GM21723 (cell line): ENCODE measurements around the gene ETFA.

Source experiments
- ATAC-seq: cut with Tn5 transposase; IDR thresholded peaks from one replicate; pipeline ENCODE4 v1.9.1; 2021; ENCODE audit warnings: mild to moderate bottlenecking, moderate library complexity; ENCODE audit not compliant: unreplicated experiment

Gene ETFA

DNA sequence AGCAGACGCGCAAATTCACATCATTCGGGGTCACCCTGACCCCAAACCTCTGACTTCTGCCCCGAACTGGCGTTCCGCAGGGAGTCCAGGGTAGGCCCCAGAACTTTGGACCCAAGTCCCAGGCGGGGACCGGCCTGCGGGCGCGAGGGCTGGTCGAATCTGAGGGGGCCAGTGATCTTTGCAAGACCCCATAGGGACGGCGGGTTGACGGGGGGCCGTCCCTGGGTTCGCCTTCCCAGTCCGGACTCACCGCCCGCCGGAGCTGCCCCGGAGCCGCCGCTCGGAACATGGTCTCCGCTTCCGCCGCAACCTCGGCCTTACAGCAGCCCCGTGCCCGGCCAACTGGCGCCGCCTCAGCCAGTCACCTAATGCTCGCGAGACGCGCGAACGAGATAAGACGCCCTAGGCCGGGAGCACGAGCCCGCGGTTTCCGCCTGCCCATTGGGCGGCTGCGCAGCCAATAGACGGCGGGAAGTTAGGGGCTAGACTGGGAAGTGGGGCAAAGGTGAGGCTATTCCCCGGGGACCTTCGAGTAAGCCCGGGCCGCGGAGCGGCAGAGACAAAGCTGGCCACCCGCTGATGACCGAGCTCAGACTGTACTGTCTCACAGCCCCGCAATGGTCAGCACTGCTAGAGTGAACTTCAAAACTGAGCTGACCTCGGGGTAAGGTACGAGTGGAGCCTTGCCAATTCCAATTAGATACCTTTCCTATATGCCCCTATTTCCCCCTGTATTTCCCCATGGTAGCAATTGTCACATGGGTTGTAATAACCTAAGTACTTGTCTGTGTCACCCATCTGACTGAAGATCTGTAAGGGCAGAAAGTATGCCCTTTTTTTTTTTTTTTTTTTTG lies at the start of gene ETFA:
Gene ETFA (minus strand): TSS at position 370 of the 854 bp plus-strand sequence. CDS start 81 bp downstream, at position 289.
- peak; percentile 98 for ATAC-seq

- no peak for ATAC-seq
Measured at GRCh38 chr15:76360416-76360815, 49.1 kb upstream of the ETFA start.

GRCh38 chr15:76359152-76359551 lies 47.9 kb upstream of the ETFA start:
- no peak for ATAC-seq

GRCh38 chr15:76358453-76358852 lies 47.2 kb upstream of the ETFA start:
- ATAC-seq: no peak

- no peak for ATAC-seq
Measured at GRCh38 chr15:76354823-76355440, 43.7 kb upstream of the ETFA start.

DNA sequence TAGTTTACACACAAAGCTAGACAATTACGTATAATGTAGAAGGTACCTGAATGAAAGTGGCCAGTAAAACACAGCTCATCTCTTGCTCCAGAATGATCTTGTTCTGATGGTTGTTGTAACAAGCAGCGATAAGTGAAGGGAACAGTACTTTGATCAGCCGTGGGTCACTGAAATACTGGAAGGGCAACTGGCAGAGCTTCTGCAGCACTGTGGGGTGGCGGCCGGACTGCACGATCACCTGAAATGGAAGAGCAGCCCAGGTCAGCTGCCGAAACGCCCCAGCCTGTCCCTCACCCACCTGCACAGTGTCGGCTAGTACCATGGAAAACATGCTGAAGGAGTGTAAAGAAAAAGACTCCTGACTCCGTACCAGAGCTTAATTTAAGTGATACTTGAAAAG lies 42.6 kb upstream of the ETFA start:
- ATAC-seq: no peak

DNA sequence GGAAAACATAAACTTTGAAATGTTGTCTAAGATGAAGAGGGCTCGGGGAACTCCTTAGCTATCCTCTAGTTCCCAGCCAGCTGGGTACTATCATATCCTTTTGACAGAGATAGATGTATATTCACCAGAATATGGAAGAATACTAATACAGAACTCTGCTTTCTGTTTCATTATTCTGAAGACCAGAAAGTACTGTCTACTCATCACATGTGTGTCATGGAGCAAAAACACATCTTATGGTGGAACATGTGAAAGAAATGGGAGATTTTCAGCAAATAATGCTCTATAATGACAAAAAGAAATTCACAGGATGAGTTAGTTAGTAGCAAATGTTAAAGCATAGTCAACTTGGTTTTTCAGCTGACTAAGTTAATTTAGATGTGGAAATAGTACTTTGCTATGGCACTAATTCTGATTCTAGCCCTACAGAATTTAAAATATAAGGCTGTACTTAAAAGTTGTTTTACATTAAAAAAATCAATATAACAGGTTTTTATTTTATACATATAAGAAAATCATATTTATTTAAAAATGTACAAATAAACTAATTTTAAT lies 41.8 kb upstream of the ETFA start:
- ATAC-seq: no peak

DNA sequence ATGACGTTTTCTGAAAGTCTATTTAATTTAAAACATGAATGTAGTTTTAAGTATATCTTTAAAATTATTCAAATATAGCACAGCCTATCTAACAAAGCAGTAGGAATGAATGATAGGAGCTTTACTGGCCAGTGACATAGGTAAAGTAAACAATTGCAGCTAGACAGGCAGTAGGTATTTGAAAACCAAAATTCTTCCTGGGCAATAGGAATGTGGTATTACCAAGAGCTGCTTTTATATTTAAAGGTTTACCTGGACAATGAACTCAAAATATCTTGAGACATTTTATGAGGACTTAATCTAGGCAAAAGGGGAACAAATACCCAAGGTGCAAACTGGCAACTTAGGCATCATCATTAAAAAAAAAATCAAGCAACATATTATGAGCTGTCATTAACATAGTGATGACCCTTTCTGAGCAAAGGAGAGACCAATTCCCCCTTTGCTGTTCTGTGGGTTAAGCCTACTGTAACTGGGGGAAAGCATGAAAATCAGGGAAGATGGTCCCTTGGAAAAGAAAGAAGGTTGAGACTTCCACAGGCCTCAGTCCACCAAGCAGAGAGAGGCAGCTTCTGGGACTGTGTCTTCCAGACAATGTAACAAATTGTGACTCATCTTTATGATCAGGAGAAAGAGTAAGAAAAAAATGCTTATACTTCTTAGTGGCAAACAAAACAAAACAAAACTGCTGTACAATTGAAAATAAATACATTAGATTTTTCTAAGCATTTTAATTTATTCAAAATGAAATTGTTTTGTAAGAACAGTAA lies 38.2 kb upstream of the ETFA start:
- no peak for ATAC-seq

GRCh38 chr15:76347482-76348055 lies 36.3 kb upstream of the ETFA start:
- no peak for ATAC-seq

DNA sequence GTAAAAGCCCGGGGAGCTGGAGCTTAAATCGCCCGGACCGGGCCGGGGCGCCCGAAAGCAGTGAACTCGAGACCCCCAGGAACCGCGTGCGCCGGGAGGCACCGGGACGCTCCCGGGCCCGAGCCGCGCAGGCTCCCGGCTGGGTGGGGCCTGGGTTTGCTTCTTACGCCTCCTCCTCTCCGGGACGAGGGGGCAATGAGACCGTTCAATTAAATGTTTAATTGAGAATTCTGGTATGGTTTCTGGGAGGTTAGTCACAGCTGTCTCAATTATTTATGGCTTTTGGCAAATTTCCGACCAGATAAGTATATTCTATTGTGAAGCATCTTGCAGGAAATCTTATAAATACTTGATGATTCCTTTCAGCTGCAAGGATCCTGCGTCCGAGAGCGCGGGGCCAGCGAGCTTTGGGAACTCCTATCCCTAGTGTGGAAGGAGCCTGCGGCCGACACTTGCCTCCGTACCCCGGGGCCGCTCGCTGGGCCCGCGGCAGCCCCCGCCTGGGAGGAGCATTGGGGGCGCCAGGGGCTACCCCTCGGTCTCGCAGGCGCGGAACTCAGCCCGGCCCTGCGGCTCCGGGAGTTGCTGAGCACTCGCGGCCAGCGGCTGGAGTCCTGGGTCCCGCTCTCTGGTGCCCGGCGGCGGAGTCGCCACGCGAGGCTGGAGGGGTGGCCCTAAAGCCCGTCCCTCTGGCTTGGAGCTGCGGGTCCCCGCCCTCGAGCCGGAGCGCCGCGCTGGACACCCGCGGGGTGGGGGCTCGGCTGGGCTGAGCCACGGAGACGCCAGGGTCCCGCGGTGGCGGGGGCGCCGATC lies 35.6 kb upstream of the ETFA start:
- ATAC-seq: no peak

- ATAC-seq: no peak
Measured at GRCh38 chr15:76345880-76346668, 34.8 kb upstream of the ETFA start.

GRCh38 chr15:76345583-76345879 lies 34.3 kb upstream of the ETFA start:
- ATAC-seq: no peak

- ATAC-seq: no peak
Measured at GRCh38 chr15:76344893-76345582, 33.8 kb upstream of the ETFA start.

DNA sequence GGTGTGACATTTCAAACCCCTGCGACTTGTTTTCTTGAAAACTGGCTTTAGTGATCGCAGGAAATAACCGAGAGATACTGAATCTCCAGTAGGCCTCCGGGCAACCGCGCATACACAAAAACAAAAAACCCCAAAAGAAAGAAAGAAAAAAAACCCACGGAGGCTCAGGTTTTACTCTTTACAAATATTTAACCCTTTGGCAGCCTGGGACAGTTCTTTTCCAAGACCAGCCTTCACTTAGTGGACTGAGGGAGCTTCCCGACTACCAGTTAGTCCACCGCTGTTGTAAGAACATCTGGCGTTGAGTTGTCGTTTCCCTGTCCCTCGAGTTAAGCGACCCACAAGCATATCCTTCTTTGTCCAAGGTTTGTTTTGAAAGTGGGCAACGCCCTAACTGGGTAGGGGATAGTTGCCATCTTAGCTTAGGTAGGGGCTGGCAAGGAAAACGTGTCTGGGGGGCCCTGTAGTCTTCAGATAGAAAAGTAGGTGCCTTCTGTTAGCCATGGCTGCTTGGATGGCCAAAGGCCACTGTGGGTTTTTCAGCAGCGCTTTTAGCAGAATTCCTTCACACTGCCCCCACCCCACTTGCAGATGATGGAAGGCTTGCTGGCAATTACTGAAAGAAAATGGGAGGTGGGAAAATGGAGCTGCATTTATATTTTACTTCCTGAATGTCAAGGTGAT lies 32.2 kb upstream of the ETFA start:
- no peak for ATAC-seq

DNA sequence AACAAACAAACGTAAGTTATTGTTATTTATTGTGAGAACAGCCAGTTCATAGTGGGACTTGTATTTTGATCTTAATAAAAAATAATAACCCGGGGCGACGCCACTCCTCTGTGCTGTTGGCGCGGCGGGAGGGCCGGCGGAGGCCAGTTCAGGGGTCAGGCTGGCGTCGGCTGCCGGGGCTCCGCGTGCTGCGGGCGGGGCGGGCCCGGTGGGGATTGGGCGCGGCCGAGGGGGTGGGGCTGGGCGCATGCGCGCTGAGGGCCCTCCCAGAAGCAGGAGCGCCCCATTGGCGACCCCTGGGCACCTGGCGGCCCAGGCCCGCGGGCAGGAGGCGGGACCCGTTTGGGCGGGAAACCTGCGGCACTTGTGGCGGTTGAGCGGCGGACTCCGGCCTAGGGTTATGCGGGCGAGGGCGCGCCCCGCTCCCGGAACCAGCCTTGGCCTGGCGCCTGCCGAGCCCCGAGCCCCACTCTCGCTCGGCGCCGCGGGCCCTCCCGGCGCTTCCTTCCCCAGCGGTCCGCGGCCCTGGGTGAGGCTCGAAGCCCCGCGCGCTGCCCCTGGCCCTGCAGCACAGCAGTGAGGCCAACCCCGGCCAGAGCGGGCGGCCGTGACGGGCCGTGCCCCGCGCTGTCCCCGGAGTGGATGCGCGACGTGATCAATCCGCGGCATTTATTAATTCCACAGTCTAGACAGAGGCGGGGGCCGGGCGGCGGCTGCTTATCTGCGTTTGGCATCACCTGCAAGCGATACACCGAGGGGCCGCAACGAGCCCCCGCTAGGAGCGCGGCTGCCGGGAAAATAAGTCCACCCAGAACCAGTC lies 31.3 kb upstream of the ETFA start:
- no peak for ATAC-seq

DNA sequence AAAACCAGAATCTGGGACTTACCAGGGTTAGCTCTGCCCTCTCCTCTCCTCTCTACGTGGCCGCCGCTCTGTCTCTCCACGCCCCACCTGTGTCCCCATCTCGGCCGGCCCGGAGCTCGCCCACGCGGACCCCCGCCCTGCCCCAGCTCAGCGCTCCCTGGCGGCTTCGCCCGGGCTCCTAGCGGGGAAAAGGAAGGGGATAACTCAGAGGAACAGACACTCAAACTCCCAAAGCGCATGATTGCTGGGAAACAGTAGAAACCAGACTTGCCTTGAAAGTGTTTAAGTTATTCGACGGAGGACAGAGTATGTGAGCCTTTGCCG lies 30.8 kb upstream of the ETFA start:
- no peak for ATAC-seq

- no peak for ATAC-seq
Measured at GRCh38 chr15:76341366-76342057, 30.2 kb upstream of the ETFA start.
